Osteocyte (in vitro differentiated cells): Measurements from ENCODE around the gene SLC6A6. TPM values are rescaled to one million over a fixed set of nuclear protein-coding genes. Genes with fewer than 3 reads are reported as not detected.

Experiments used
- DNase-seq: peaks from one replicate; pipeline ENCODE4 v3.0.0; 2021; ENCODE audit warnings: mixed read lengths; ENCODE audit not compliant: unreplicated experiment; ENCODE audit errors: extremely low spot score
- H3K27ac Mint-ChIP-seq: one replicate; pipeline ENCODE4 v1.8.0; 2021; ENCODE audit warnings: mild to moderate bottlenecking, mixed read lengths; ENCODE audit not compliant: unreplicated experiment
- H3K27me3 Mint-ChIP-seq: one replicate; pipeline ENCODE4 v1.8.0; 2021; ENCODE audit warnings: mixed read lengths; ENCODE audit not compliant: unreplicated experiment
- H3K36me3 Mint-ChIP-seq: one replicate; pipeline ENCODE4 v1.8.0; 2021; ENCODE audit warnings: mixed read lengths; ENCODE audit not compliant: unreplicated experiment
- H3K4me1 Mint-ChIP-seq: one replicate; pipeline ENCODE4 v1.8.0; 2021; ENCODE audit warnings: mixed read lengths; ENCODE audit not compliant: unreplicated experiment
- H3K4me3 Mint-ChIP-seq: one replicate; pipeline ENCODE4 v1.8.0; 2021; ENCODE audit warnings: mild to moderate bottlenecking, moderate library complexity, mixed read lengths; ENCODE audit not compliant: unreplicated experiment
- H3K9me3 Mint-ChIP-seq: one replicate; pipeline ENCODE4 v1.8.0; 2021; ENCODE audit warnings: mixed read lengths; ENCODE audit not compliant: unreplicated experiment
- CTCF ChIP-seq: fragments of 200-600 bp; sonication (generic); IDR thresholded peaks from 2 replicates; pipeline ENCODE4 v1.5.0; 2021; ENCODE audit warnings: antibody characterized with exemption, mild to moderate bottlenecking, moderate library complexity
- total RNA-seq: library from RNA; stranded (reverse); gene quantifications from 2 replicates; pipeline ENCODE4 v1.2.1, GENCODE V29; 2021

Gene SLC6A6
- total RNA-seq, 1 donor from 2014 or later, result 41.9 TPM

GRCh38 chr3:14531856-14532395 lies 129.5 kb downstream of the SLC6A6 start:
- DNase-seq, result no peak

GRCh38 chr3:14532691-14533456 lies 130.5 kb downstream of the SLC6A6 start:
- DNase-seq, result no peak
- H3K36me3 Mint-ChIP-seq, result no peaks in the 10 kb centered on the region
- H3K27ac Mint-ChIP-seq, result no peak overlapping the region
- peaks cover 4% of the 10 kb centered on the region for H3K4me1 Mint-ChIP-seq
- no peaks in the 10 kb centered on the region for H3K9me3 Mint-ChIP-seq
- TF ChIP-seq CTCF, result no peak
- H3K4me3 Mint-ChIP-seq, result no peak overlapping the region
- H3K27me3 Mint-ChIP-seq, result peaks cover 25% of the 10 kb centered on the region

More at GRCh38 chr3:14531856-14532395, 129.5 kb downstream of the SLC6A6 start:
- H3K4me1 Mint-ChIP-seq, result peaks cover 4% of the 10 kb centered on the region
- no peak overlapping the region for H3K4me3 Mint-ChIP-seq
- no peaks in the 10 kb centered on the region for H3K36me3 Mint-ChIP-seq
- no peaks in the 10 kb centered on the region for H3K9me3 Mint-ChIP-seq
- TF ChIP-seq CTCF, result no peak
- peaks cover 29% of the 10 kb centered on the region for H3K27me3 Mint-ChIP-seq
- H3K27ac Mint-ChIP-seq, result no peak overlapping the region

DNA sequence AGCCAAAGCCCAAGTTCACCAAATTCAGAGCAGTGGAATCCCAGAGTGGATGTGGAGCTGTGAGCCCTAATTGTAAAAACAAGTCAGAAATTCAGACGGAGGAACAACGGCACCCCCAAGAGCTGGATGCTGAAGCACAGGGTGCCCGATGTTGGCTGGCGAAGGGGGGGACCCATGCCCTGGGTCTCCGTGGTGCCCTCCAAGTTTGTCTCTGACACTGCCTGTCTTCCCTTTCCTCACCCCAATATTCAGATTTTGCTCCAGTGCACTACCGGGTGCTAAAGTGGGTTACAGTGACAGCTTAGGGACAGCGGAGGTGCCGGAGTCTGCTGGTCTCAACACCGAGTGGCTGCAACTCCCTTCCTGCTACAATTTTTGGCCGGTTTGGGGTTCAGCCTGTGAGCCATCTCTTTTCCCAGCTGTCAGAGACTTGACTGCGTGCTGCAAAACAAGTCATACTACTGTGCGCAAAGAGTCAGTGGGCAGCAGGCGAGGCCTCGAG lies 131.1 kb downstream of the SLC6A6 start:
- Mint-ChIP-seq H3K9me3 (no peaks in the 10 kb centered on the region), H3K4me1 (peaks cover 4% of the 10 kb centered on the region), H3K27ac (no peak overlapping the region), H3K4me3 (no peak overlapping the region), H3K27me3 (peaks cover 21% of the 10 kb centered on the region), H3K36me3 (no peaks in the 10 kb centered on the region)
- no peak for TF ChIP-seq CTCF
- DNase-seq, result no peak

DNA sequence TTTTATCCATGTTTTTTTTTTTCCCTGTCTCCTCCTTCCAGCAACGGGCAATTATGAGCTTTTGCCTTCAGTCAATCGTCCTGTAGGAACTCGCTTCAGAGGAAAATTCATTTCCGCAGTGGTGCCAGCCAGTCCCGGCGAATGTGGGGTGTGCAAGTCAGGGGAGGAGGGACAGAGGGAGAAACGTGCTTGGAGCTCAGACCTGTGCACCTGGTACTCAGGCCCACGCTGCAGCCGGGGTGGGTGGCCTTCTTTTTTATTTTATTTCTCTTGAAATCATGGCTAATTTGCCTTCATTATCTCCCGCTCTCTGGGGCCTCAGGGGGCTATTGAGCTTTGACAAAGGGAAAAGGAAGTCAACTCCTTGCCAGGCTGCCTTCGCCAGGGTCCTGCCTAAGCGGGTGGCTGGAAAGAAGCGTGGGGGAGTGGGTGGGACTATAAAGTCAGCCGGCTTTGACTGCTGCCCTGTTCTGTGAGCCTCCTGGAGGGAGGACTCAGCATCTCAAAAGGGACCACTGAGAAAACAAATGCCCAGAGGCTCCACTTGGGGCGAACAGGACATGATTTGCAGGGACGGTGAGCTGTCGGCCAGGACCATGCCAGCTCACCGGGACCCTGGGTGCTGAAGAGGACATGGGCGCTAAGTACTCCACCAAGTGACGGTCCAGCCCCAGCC lies 132.2 kb downstream of the SLC6A6 start:
- Mint-ChIP-seq H3K27me3 (peaks cover 15% of the 10 kb centered on the region), H3K4me1 (peaks cover 4% of the 10 kb centered on the region), H3K36me3 (no peaks in the 10 kb centered on the region), H3K9me3 (no peaks in the 10 kb centered on the region), H3K4me3 (no peak overlapping the region), H3K27ac (no peak overlapping the region)
- no peak for TF ChIP-seq CTCF
- no peak for DNase-seq

GRCh38 chr3:14535616-14536015 lies 133.2 kb downstream of the SLC6A6 start:
- Mint-ChIP-seq H3K4me3 (no peak overlapping the region), H3K36me3 (no peaks in the 10 kb centered on the region), H3K27ac (no peak overlapping the region), H3K9me3 (no peaks in the 10 kb centered on the region), H3K4me1 (peaks cover 4% of the 10 kb centered on the region), H3K27me3 (peaks cover 8% of the 10 kb centered on the region)
- no peak for TF ChIP-seq CTCF
- no peak for DNase-seq
